GM12874 (cell line): ENCODE measurements around the gene IGSF21.

Experiments
- TF ChIP-seq, protein P1 (sequence below): IDR thresholded peaks from 2 replicates; pipeline ENCODE4 v1.5.1; 2011; ENCODE audit warnings: low read depth, mild to moderate bottlenecking, control low read depth, low read length, moderate library complexity; ENCODE audit not compliant: insufficient read depth

IGSF21 gene

DNA sequence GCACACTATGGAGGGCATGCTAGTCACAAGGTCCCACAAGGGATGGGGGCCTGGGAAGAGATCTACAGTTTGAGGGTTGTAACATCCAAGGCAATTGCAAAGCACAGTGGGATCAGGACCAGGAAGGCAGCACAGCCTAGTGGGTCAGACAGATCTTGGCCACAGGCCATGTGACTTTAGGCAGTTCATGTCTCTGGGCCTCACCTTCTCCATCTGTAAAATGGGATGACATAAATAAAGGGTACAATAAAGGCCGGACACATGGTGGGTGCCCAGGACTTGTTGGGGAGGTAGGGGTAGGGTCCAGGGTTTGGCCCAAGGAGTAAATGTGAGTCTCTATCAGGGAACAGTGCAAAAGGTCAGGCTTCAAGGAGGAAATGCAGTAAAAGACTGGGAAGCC lies 18.1 kb upstream of the IGSF21 start:
- TF ChIP-seq, protein P1, sequence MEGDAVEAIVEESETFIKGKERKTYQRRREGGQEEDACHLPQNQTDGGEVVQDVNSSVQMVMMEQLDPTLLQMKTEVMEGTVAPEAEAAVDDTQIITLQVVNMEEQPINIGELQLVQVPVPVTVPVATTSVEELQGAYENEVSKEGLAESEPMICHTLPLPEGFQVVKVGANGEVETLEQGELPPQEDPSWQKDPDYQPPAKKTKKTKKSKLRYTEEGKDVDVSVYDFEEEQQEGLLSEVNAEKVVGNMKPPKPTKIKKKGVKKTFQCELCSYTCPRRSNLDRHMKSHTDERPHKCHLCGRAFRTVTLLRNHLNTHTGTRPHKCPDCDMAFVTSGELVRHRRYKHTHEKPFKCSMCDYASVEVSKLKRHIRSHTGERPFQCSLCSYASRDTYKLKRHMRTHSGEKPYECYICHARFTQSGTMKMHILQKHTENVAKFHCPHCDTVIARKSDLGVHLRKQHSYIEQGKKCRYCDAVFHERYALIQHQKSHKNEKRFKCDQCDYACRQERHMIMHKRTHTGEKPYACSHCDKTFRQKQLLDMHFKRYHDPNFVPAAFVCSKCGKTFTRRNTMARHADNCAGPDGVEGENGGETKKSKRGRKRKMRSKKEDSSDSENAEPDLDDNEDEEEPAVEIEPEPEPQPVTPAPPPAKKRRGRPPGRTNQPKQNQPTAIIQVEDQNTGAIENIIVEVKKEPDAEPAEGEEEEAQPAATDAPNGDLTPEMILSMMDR: no peak

DNA sequence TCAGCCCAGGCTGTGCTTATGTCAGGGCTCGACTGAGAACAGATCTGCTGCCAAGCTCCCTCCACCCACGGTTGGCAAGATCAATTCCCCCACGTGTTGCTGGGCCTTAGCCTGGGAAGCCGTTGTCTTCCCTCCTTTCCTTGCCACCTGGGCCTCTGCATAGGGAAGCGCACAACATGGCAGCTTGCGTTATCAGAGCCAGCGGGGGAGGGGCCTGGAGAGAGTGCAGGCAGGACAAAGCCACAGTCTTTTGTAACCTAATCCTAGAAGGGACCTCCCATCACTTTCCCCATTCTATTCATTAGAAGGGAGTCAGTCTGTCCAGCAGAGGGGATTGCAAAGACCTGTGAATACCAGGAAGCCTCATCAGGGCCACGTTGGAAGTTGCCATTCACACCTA lies 17.0 kb upstream of the IGSF21 start:
- TF ChIP-seq, protein P1: no peak

DNA sequence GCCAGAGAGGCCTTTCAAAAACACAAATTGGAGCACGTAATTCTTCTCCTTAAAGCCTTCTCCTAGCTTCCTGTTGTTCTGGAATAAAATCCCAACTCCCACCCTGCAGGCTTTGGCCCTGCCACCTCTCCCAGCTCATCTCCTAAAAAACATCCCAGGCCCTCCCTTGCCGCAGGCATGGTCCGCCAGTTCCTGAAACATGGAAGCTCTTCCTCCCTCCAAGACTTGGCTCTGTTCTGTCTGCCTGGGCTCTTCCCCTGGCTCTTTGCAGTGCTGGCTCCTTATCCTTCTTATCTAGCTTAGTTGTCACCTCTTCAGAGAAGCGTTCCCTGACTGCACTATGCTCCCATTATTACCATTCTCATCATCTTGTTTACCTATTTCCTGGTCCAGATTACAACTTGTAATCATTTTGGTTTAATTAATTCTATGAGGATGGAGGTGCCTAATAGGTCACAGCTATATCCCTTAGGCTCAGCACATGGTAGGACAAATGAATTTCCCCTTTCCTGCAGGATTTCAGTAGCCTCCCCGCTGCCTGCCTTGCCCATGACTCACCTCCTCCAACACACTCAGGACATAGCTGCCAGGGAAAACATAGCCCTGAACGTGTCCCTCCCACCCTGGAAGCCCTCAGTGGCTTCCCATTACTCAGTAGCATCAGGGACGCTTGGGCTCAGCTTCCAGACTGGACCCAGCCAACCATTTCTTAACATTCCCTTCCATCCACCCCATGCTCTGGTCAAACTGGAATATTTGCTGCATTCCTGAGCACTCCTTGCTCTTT lies 15.7 kb upstream of the IGSF21 start:
- TF ChIP-seq, protein P1: no peak

DNA sequence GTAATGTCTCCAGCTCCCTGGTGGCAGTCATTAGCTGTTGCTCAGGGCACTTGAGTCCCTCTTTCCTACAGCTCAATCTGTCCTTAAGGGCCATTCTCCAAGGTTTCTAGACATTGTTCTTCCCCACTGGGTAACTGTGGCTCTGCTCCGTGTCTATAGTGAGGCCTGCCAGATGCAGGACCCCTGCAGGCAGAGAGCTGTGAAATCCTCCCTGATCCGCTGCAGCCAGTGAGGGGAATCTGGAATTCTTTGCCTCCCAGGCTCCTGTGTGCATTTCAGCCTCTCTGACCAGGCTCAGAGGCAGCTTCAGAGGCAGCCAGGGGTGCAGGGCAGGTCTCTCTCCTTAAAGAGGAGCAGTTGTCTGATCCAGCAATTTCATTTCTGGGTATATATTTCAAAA lies 14.4 kb upstream of the IGSF21 start:
- TF ChIP-seq, protein P1: no peak

- TF ChIP-seq, protein P1: no peak
Measured at GRCh38 chr1:18093646-18094045, 14.0 kb upstream of the IGSF21 start.

GRCh38 chr1:18094096-18094495 lies 13.5 kb upstream of the IGSF21 start:
- TF ChIP-seq, protein P1: no peak

DNA sequence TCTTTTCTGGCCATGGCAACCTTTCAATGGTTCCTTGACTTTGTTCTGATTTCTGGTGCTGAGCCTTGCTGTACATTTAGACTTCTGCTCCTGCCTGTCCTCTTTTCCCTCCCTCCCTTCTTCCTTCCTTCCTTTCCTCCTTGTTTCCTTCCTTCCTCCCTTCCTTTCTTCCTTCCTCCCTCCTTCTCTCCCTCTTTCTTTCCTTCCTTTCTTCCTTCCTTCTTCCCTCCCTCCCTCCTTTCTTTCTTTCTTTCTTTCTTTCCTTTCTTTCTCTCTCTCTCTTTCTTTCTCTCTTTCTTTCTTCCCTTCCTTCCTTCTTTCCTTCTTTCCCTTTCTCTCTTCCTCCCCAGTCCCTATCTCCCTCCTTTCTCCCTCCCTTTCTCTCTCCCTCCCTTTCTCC lies 10.4 kb upstream of the IGSF21 start:
- TF ChIP-seq, protein P1: no peak
